Stimulated activated CD4-positive, alpha-beta T cell treated with anti-CD3 and anti-CD28 coated beads, Interleukin-4, amount 100 ng/mL, for 48 hours (primary cell): ENCODE results near the gene TEX22.

ENCODE experiments used
- DNase-seq, 2 donors: peaks; one replicate each; pipeline ENCODE4 v3.0.0-alpha.2; 2020; ENCODE audit warnings: low read depth in 2 of 2

TEX22 gene

DNA sequence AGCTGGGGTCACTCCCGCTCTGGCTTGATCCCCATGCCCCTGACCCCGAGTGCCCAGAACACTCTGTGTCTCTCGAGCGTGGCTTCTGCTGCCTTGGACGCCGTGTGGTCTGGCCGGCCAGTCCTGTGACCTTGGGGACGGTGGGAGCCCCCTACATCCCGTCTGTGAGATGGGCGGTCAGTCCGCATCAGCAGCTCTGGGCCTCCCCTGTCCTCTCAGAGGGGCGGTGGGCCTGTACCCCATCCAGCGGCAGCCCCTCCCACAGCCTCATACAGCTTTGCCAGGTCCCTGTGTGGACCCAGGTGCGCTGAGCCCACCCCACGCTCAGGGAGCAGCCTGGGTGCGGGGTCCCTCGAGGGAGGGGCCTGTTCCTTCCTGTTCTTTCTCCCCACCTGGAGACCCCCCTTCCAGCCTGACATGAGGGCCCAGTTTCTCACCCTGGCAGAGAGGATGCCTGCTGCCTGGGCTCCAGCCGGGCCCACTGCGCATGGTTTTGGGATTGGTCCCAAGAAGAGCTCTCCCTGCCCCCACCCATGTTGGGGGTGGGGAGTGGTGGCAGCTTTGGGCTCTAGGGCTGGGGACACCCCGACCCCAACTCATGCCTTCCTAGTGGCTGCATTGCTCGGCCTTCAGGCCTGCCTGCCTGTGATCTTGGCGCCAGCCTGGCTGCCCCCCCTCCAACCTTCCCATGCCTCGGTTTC lies 22.8 kb downstream of the TEX22 start:
- DNase-seq: no peak

DNA sequence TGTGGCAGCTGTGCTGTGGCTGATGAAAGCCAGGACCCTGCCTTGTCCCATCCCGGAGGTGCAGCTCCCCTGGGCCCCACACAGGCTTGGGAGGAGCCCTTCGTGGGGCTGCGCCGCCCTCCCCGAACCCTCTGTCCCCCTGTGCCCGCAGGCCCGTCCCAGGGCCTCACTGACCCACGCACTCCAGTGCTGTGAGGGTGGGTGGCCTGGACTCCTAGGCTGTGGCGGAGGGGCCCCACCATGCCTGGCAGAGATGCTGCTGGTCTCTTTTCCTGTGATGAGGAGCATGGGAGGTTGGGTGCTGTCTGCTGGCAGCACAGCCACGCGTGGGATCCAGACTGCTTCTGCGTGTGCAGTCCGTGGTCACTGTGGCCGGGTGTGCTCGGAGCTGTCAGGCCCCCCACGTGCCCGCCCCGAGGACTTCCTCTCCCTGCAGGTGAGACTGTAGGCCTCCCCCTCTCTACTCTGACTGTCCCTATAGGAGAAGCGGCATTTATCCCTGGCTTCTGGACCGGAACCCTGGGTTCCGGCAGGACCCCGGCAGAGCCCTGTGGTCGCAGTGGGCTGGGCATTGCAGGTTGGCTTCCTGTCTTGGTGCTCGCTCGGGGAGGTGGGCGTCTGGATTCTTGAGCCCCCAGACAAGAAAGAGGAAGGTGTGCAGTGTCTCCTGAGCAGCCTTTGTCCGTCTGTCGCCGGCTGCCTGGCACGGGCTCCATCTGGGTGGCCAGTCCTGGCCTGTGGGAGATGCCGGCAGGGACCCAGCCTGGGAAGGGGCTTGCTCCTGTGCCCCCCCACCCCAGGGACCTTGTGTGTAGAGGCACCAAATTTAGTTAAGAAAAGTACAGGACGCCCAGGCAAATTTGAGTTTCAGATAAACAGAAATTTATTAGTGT lies 23.6 kb downstream of the TEX22 start:
- DNase-seq: no peak

DNA sequence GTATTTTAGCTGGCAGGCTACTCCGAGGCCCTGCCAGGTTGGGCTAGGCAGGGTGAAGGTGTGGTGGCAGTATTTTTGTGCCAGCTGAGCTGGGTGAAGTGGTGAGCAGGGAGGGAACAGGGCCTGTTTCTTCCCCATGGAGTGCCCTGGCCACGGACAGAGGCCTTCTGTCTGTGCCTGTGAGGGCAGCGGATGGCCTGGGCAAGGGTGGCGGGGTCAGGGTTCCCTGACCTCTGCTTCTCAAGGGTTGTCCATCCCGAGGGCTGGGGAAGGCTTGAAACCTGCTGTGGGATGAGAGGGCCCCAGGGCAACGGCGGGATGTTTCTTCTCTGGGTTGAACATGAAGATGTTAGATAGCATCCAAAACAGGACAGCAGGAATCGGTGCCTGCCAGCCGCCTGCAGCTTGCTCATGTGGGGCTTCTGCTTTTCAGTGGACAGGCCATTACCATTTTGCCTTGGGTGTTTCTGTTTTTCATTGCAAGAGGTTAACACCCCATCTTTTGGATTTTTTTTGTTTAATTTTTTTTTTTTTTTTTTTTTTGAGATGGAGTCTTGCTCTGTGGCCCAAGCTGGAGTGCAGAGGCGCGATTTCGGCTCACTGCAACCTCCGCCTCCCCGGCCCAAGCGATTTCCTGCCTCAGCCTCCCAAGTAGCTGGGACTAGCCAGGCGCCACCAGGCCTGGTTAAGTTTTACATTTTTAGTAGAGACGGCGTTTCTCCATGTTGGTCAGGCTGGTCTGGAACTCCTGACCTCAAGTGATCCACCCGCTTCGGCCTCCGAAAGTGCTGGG lies 24.6 kb downstream of the TEX22 start:
- no peak for DNase-seq

DNA sequence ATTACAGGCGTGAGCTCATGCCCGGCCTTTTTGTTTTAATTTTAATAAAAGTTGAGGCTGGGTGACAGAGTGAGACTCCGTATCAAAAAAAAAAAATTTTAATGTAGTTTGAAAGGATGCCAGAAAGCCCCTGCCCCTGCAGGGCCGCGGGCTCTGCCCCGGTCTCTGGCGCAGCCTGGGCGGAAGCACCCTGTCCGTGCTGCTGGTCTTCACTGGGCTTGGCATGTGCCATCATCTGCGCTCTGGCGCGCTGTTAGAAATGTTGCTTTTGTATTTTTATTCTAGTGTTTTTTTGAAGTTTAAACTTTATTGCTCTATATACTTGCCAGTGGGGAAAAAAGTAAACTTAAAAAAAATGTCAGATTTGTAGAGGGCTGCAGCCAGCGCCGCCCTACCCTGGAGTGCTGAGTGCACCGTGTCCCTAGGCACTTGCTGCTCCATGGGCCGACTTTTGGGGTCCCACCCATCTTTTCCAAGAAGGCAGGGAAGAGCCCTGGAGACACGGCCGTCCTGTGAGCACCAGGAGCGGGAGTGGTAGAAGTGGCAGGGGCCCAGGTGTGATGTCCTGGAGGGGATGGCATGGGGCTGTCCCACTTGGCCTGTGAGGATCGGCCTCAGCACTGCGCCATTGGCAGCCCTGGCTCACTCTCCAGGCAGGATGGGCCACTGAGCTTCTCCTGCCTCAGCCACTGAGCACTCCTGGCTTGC lies 25.3 kb downstream of the TEX22 start:
- DNase-seq: no peak

DNA sequence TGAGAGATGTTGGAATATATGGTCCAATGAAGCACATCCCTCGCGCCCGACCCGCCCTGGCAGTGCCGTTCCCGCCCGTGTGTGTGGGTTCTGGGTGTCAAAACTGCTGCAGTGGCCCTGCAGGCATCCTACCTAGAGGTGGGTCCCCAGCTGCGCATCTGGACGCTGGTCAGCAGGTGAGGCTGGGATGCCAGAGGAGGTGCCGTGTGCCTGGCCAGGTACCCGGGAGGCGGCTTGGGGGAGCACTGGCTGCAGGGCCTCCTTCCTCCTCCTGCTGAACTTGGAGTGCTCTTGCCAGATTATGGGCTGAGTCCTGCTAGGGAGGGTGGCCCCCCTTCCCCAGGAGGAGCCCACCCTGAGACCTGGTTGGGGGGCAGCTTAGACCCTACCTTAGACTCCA lies 26.5 kb downstream of the TEX22 start:
- no peak for DNase-seq

DNA sequence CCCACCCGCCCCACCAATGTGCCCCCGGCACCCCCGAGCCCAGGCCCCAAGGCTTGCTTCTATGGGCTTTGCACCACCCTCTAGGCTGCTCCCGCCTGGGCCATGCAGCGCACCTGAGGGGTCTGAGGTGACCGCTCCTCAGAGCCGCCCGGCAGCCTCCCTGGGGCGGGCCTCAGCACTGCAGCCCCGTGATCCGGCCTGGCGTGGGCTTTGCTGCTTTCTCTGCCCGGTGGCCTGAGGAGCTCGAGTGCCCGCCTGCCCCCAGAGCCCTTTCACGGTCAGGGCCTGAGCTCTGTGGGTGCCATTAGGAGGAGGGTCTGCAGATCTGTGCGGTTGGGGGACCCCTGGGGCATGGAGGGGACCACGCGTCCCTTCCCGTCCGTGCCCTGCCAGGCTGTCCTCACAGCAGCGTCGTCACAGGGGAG lies 27.5 kb downstream of the TEX22 start:
- DNase-seq: no peak

DNA sequence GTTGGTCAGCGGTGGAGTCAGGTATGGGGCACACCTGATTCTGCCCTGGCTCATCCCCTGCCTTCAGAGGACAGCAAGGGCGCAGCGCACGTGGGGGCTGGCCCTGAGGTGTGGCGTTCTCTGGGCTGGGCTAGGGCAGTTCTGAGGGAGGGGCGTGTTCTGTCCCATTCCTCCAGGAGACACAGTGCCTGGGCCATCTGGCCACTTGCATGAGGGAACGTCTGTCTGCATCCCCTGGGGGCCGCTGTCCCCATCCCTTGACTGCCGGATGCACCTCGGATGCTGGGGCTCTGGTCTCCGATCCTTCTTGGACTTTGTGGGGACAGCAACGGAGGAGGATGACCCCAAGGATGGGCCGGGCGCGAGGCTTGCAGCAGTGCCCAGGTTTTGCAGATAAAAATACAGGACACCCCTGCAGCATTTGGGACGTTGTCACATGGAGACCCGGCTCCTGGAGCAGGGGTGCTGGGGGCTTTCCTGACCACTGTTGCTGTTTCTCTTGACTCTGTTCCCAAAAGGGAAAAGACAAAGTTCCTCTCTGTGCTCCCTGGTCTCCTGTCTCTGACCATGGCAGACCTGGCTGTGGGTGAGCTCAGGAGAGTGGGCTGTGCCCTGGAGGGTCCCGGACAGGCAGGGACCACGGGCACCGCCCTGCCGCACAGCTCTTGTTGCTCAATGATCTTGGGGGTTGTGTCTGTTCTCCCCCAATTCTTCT lies 28.2 kb downstream of the TEX22 start:
- DNase-seq: no peak

DNA sequence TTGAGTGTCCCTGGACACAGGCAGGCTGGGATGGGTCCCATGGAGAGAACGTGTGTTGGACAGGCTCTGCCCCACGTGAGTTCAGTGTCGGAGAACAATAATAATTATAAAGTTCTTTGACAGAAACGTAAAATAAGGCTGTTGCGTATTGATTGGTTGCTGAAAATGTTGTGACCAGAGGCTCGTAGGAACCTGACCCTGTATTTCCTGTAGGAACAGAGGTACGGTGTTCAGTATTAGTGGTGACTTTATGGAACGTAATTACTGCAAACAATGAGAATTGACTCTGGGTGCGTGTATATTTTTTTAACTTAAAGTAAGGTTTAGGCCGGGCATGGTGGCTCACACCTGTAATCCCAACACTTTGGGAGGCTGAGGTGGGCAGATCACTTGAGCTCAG lies 29.1 kb downstream of the TEX22 start:
- DNase-seq: no peak

DNA sequence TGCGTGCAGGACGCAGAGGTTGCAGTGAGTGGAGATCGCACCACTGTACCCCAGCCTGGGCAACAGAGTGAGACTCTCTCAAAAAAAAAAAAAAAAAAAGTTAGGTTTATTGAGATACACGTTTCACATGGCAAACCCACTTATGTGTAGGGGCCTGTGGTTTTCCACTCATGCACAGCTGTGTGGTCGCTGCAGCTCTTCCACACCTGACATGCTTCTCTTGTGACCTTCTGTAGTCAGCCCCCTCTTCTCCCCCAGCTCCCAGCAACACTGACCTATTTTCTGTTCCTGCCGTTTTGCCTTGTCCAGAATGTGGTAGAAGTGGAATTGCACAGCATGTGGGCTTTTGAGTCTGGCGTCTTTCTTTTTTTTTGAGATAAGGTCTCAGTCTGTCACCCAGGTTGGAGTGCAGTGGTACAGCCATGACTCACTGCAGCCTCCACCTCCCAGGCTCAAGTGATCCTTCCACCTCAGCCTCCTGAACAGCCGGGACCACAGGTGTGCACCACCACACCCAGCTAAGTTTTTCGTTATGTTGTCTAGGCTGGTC lies 29.7 kb downstream of the TEX22 start:
- DNase-seq: no peak

DNA sequence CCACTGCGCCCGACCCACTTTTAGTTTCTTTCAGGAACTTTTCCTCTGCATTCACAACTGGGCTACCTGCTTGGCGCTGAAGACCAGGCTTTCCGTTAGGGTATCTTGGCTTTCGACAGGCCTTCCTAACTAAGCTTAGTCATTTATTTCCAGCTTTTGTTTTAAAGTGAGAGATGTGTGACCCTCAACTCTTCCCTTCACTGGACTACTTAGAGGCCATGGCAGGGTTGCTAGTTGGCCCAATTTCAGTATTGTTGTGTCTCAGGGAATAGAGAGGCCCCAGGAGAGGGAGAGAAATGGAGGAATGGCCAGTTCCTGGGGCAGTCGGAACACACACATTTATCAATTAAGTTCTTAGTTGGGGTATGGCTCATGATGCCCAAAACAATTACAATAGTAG lies 31.7 kb downstream of the TEX22 start:
- no peak for DNase-seq

DNA sequence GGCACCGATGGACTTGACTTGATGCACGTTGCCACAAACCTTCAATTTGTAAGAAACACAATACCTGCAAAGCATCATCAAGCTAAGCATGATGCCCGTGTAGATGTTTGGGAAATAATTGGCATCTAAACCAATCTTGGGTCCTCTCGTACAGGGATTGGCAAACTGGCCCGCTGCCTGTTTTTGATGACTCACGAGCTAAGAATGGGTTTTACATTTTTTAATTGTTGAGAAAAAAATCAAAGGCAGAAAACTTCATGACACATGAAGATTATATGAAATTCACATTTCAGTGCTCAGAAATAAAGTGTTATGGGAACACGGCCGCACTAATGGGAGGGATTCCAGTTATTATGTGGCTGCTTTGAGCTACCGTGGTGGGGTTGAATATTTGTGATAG lies 32.2 kb downstream of the TEX22 start:
- no peak for DNase-seq

DNA sequence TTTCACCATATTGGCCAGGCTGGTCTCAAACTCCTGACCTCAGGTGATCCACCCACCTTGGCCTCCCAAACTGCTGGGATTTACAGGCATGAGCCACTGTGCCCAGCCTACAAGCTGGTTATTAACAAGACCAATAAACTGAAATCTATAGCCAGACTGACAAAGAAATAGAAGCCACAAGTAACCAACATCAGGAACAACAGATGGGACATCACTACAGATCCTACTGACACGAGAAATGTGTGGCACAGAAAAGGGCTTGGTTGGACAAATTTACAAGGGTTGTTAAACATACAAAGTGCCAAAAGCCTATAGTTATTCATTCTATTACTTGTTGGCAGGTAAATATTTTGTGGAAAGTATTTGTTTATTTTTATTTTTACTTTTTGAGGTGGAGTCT lies 32.9 kb downstream of the TEX22 start:
- no peak for DNase-seq

DNA sequence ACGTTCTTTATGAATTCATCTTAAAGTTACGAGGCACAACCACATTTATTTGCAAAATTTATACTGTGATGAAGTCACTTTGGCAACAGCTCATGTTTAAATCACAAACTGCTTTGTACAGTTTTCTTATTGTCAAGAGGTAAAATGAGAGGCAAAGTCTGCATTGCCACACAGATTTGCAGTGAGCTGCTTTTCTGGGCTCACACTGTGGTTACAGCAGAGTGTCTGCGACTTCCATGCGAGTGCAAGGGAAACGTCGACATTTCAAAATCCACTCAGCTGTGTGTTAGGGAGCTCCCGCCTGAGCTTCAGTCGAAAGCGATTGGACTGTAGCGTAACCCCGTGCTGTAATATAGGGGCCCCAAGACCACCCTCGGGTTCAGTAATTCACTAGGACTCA lies 34.3 kb downstream of the TEX22 start:
- DNase-seq: no peak

DNA sequence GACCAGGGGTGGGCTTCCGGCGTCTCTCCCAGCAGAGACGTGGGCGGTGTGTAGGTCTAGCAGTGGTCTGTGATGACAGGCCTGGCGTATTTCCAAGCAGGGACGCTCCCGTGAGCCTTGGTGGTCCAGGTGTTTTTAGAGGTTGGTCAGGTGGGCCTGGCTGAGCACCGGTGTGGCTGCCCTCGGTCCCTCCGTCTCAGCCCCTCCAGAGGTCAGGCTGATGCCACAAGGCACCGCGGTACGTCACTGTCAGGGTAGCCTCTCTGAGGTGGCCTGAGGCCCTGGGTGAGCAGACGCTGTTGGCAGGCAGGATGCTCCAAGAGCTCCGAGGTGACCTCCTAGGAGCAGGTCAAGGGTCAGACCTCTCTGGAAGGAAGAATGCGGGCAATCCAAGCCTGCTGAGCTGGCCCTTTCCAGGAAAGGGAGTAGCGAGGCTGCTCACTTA lies 34.8 kb downstream of the TEX22 start:
- DNase-seq: no peak

DNA sequence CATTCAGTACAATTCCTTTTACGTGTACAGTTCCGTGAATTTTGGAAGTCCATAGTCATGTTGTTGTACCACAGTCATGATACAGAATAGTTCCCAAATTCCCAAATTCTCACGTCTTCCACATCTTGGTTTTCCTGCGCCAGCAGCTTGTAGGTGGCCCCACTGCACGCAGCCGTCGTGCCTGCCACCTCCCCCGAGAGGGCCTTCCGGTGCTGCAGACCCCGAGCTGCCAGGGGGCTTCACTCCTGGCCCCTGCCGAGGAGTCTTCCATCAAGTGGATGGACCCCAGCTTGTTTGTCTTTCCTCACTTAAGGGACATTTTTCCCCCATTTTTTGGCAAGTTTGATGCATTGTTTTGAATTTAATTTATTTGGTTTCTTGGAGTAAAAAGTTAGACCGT lies 38.1 kb downstream of the TEX22 start:
- no peak for DNase-seq

DNA sequence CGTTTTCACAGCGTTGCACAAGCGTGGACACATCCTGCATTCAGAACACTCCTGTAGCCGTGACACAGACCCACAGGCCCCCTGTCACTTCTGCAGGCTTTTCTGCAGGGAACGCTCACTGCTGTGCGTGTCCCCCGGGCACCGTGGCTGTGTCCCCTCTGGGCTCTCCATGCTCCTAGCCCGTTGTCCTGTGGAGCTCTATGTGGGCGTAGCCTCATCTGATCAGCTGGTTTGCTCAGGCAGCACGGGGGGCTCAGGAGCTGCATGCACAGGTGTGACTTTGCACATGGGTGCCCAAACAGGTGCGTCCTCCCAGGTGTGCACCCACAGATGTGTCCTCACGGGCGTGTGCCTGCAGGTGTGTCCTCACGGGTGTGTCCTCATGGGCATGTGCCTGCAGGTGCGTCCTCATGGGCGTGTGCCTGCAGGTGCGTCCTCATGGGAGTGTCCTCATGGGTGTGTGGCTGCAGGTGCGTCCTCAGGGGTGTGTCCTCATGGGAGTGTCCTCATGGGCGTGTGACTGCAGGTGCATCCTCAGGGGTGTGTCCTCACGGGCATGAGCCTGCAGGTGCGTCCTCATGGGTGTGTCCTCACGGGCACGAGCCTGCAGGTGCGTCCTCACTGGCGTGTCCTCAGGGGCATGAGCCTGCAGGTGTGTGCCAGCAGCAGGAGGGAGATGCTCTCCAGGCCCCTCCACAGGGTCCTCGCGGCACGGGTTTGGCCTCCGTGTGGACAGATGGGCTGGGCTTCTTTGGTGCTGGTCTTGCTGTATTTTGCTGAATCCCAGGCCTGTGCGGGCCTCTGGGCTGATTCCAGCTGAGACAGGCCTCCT lies 38.8 kb downstream of the TEX22 start:
- no peak for DNase-seq

DNA sequence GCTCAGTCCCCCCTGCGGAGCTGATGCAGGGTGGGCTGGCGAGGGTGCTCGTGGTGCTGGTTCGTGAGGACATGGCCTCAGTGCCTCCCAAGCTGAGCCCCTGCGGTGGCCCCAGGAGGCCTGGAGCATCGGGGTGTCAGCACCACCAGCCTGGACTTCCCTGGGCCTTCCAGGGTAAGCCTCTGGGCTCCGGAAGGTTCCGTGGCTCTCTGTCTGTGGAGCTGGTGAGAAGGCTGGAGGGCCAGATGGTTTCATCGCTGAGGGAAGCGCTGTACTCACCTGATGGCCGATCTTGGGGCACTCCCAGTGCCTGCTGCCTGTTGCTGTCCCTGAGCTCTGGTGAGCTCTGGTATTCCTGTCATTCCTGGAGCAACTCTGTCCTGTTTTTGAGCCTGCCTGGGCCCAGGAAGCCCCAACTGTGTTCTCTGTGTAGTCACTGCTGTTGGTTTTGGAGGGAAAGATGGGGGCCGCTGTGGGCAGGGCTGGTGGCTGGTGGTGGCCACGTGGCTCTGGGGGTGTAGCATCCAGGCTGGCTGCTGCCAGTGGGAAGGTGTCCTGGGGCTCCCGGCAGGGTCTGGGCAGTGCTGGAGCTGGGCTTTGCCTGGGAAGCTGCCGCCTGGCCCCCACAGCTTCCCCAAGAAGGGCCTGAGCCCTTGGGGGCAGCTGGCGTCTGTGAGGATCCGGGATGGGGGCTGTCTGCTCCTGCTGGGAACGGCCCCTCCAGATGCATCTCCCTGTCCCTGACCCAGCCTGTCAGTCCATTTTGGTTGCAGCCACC lies 39.6 kb downstream of the TEX22 start:
- DNase-seq: no peak

DNA sequence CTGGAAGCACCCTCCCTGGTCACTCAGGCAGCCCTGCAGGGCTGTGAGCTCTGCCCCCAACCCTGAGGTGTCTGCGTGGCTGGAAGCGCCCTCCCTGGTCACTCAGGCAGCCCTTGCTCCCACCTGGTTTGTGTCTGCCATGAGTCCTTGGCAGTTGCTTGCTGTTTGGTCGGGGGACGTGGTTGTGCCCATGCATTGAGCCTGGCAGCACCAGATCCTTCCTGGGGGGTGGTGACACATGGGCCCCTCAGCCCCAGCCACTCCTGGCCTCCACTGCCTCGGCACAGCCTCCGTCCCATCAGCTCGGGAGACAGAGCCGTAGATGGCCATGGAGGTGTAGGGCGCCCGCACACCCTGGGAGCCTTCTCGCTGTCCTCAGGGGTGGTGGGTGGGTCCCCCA lies 40.8 kb downstream of the TEX22 start:
- no peak for DNase-seq
